ENCODE measurements around the gene PRKAG2. TPM values are rescaled to one million over a fixed set of nuclear protein-coding genes. Genes with fewer than 3 reads are reported as not detected.

The PRKAG2 gene
- total and polyA plus RNA-seq, 2 of the 8 experiments (the other 6 are each of a cell fraction or from before 2014, with no cell fraction given): 7.5 to 18.1 TPM

- no peak overlapping the region for H2BK12ac ChIP-seq (ENCODE audit: low read depth, low read length)
- H3K18ac ChIP-seq (ENCODE audit: extremely low read depth, low read length): no peak overlapping the region
- no peak overlapping the region for H3K27ac ChIP-seq (ENCODE audit: low read depth, low read length)
- POLR2A ChIA-PET (ENCODE audit: partially characterized antibody): no interaction called here
- no peak overlapping the region for H3K23ac ChIP-seq (ENCODE audit: insufficient read length)
- H3K36me3 ChIP-seq (ENCODE audit: control insufficient read depth in 2 of 4, insufficient read depth in 4 of 4, low read length in 3 of 4): no peaks in the 10 kb centered on the region
- no peak overlapping the region for H4K5ac ChIP-seq (ENCODE audit: insufficient read length, low read depth, low read length)
- no peaks in the 10 kb centered on the region for H3K9me3 ChIP-seq (ENCODE audit: insufficient read depth in 2 of 2, low read depth in 1 of 2, low read length in 1 of 2)
- H4K8ac ChIP-seq (ENCODE audit: extremely low read depth, insufficient read depth, low read length): no peak overlapping the region
- H4K91ac ChIP-seq (replicated peaks; ENCODE audit: insufficient read length, low read length): no peak overlapping the region
- no peak for DNase-seq (ENCODE audit: low read depth in 1 of 2, low spot score in 2 of 2)
- H2BK120ac ChIP-seq (replicated peaks; ENCODE audit: low read depth, low read length): no peak overlapping the region
- no peak overlapping the region for H3K14ac ChIP-seq (ENCODE audit: insufficient read length)
- WGBS, 2 experiments (ENCODE audit: extremely low coverage in 1 of 2, insufficient coverage in 1 of 2, insufficient read length in 1 of 2, insufficient replicate concordance in 2 of 2, low coverage in 1 of 2, low lambda C conversion rate in 2 of 2, missing lambda C conversion rate in 1 of 2): 94% methylated on average over 4 of the region's 4 CpGs; no CpG with 5 or more reads in 1 of the 2 experiments
- H3K4me1 ChIP-seq (replicated peaks in 1 of 4; ENCODE audit: control insufficient read depth in 3 of 4, insufficient read depth in 4 of 4, low read length in 3 of 4): no peaks in the 10 kb centered on the region; a peak in 1 of 7 replicates
- no peak overlapping the region for H2AK5ac ChIP-seq (ENCODE audit: low read depth, low read length)
- H3K9ac ChIP-seq (replicated peaks in 1 of 4; ENCODE audit: extremely low read depth in 1 of 4, low read depth in 3 of 4, low read length in 3 of 4): no peak overlapping the region
- no peaks in the 10 kb centered on the region for H3K79me1 ChIP-seq (ENCODE audit: low read depth, low read length)
- no peaks in the 10 kb centered on the region for H3K79me2 ChIP-seq (ENCODE audit: control insufficient read depth in 1 of 2, insufficient read depth in 2 of 2, low read length in 2 of 2)
- CTCF ChIA-PET (ENCODE audit: partially characterized antibody): interaction anchor here (0.8 to 2.1 kb wide), 6 partner anchors 7 to 95 kb away, joined by 3 to 9 read pairs (median 4); no protein-coding TSS in a partner anchor
- no peak overlapping the region for H2BK5ac ChIP-seq (ENCODE audit: low read depth, low read length)
- no peak overlapping the region for H3K4ac ChIP-seq (replicated peaks; ENCODE audit: insufficient read length, low read depth, low read length)
- FAIRE-seq: no peak
- H2BK20ac ChIP-seq (ENCODE audit: low read length): no peak overlapping the region
- H2BK15ac ChIP-seq (ENCODE audit: low read length): no peak overlapping the region
- no peak overlapping the region for H3K4me2 ChIP-seq (ENCODE audit: insufficient read depth in 1 of 2, low read depth in 2 of 2, low read length in 2 of 2)
- H2AFZ ChIP-seq (ENCODE audit: low read length): no peak overlapping the region
- no peak overlapping the region for H3K4me3 ChIP-seq (ENCODE audit: extremely low read depth in 1 of 4, insufficient read depth in 2 of 4, low read depth in 3 of 4, low read length in 4 of 4)
- no peak overlapping the region for H3K56ac ChIP-seq (replicated peaks; ENCODE audit: insufficient read length, low read depth, low read length)
- H3K27me3 ChIP-seq (replicated peaks in 1 of 4; ENCODE audit: control insufficient read depth in 3 of 4, extremely low read depth in 1 of 4, insufficient read depth in 3 of 4, low read length in 3 of 4): no peaks in the 10 kb centered on the region
- H4K20me1 ChIP-seq (replicated peaks in 1 of 2; ENCODE audit: control insufficient read depth in 1 of 2, insufficient read depth in 2 of 2, low read length in 2 of 2): no peaks in the 10 kb centered on the region
- no peaks in the 10 kb centered on the region for H3K23me2 ChIP-seq (ENCODE audit: low read depth, low read length)
Measured at GRCh38 chr7:151800861-151801260, 76.1 kb downstream of the PRKAG2 start.

Measured in H1 (cell line).